Measurements from ENCODE around the gene HACD3. TPM values are rescaled to one million over a fixed set of nuclear protein-coding genes. Genes with fewer than 3 reads are reported as not detected.
"Not testable (repeated sequence)": the region's sequence is repeated elsewhere in the genome, so short reads cannot be mapped to it uniquely, and the experiment has no call there.

The HACD3 gene
- total RNA-seq, 1 experiment from 2014 or later = 98.2 TPM

DNA sequence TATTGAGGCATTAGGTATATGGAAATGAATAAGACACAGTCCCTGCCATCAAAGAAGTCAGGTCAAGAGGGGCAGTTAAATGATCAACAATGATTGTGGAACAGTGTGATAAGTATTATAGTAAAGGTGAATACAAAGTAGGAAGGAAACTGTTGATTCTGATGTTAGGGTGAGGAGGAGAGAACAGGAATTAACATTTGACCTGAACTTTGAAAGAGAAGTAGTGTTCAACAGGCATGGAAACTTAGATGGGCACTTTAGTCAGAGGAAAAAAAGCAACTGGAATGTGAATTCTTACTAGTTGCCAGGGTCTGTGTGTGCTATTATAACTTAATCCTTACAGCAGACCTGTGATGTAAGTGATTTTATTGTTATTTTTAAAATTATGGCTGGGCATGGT is 17.6 kb downstream of the HACD3 start:
- DNase-seq (ENCODE audit: low spot score) = no peak

GRCh38 chr15:65549288-65549687 is 19.0 kb downstream of the HACD3 start:
- not testable (repeated sequence) for DNase-seq (ENCODE audit: low spot score)

DNA sequence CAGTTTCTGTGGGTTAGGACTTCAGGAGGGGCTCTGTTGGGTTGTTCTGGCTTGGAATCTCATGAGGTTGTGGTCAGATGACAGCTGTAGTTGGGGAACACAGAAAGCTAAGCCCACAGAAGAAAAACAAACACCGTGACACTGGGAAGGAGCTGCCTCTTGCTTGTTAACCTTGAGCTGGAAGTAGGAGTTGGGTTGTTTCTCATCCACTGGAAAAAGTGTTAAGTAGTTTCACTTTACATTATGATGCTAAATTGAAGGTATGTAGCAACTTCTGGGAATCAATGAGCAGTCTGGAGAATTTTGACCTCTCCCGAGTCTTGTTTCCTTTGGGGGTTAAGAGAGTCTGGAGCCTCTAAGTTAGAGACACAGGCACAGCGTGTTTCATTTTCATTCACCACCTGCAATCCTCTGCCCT is 20.4 kb downstream of the HACD3 start:
- peak; percentile 66 for DNase-seq (ENCODE audit: low spot score)

DNA sequence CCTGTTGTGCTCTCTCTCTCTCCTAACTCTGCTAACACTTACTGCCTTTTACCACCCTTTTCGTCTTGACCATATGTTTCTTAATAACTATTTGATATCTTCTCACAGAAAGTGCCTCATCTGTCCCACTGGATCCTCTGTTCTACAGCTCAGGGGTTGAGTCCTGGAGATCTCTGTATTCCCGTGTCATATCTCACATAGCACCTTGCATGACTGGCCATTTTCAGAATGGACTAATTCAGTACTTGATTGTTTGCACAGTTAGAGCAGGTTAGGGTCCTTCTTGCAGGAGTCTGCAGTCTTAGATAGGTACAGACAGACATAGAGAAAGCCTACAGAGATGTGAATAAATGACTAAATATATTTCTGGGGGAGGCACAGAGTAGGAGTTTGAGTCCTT is 20.9 kb downstream of the HACD3 start:
- DNase-seq (ENCODE audit: low spot score) = no peak

- not testable (repeated sequence) for DNase-seq (ENCODE audit: low spot score)
Measured at GRCh38 chr15:65552851-65553250, 22.6 kb downstream of the HACD3 start.

GRCh38 chr15:65553691-65554090 is 23.4 kb downstream of the HACD3 start:
- no peak for DNase-seq (ENCODE audit: low spot score)

DNA sequence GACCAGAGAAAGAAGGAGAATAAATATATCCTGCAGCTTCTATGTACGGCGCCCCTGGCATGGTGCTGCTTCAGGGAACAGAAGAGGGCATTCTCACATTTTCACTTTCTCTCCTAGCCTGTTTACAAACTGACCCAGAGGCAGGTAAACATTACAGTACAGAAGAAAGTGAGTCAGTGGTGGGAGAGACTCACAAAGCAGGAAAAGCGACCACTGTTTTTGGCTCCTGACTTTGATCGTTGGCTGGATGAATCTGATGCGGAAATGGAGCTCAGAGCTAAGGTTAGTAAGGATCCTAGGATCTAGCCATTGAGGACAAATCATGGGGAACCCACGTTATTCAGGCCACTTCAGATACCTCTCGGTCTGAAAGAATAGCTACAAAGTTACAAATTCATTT is 26.4 kb downstream of the HACD3 start:
- DNase-seq (ENCODE audit: low spot score) = no peak

GRCh38 chr15:65558336-65558735 is 28.1 kb downstream of the HACD3 start:
- no peak for DNase-seq (ENCODE audit: low spot score)

- no peak for DNase-seq (ENCODE audit: low spot score)
Measured at GRCh38 chr15:65558997-65559760, 28.9 kb downstream of the HACD3 start.

GRCh38 chr15:65559941-65560340 is 29.7 kb downstream of the HACD3 start:
- DNase-seq (ENCODE audit: low spot score) = no peak

GRCh38 chr15:65561934-65562333 is 31.7 kb downstream of the HACD3 start:
- no peak for DNase-seq (ENCODE audit: low spot score)

- no peak for DNase-seq (ENCODE audit: low spot score)
Measured at GRCh38 chr15:65569728-65570127, 39.5 kb downstream of the HACD3 start.

GRCh38 chr15:65571971-65572370 is 41.7 kb downstream of the HACD3 start:
- no peak for DNase-seq (ENCODE audit: low spot score)

- DNase-seq (ENCODE audit: low spot score) = no peak
Measured at GRCh38 chr15:65576664-65577063, 46.4 kb downstream of the HACD3 start.

- no peak for DNase-seq (ENCODE audit: low spot score)
Measured at GRCh38 chr15:65577129-65577996, 47.1 kb downstream of the HACD3 start.

DNA sequence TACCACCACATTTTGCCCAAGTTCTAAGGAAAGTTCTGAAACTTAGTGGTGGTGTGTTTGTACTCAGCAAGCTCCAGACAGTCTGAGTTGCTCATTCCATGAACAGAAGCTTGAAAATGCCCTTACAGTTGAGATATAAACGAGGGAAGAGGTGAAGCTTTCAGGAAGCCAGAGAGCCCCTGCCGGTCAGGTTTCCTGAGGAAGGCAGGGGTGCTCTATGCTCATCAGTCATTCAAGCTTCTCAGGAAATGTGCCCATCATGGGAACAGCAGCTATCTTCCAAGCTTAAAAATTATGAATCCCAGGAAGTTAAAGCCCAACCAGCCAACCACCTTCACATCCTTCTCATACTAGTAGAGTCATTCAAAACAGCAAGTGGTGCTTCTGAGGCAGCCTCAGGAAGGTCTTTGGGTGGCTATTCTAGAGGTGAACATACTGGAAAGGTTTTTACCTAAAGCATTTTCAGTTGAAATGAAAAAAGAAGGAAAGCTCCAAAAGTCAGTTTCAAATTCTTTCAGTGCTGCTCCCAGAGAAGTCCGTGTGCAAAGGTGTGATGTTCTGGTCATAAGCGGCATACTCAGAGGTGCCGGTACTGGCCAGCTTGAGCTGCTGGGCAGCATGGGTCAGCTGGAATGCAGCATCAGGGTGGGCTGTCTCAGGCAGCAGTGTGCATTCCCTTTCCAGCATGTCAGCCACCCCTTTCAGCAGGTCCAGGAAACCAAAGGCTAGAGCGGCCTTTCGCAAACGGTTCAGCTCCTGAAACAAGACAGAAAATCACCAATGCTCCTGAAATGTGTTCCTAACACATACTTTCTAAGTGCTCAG is 48.9 kb downstream of the HACD3 start:
- no peak for DNase-seq (ENCODE audit: low spot score)

- no peak for DNase-seq (ENCODE audit: low spot score)
Measured at GRCh38 chr15:65579762-65580161, 49.5 kb downstream of the HACD3 start.

GRCh38 chr15:65580287-65580686 is 50.0 kb downstream of the HACD3 start:
- no peak for DNase-seq (ENCODE audit: low spot score)

DNA sequence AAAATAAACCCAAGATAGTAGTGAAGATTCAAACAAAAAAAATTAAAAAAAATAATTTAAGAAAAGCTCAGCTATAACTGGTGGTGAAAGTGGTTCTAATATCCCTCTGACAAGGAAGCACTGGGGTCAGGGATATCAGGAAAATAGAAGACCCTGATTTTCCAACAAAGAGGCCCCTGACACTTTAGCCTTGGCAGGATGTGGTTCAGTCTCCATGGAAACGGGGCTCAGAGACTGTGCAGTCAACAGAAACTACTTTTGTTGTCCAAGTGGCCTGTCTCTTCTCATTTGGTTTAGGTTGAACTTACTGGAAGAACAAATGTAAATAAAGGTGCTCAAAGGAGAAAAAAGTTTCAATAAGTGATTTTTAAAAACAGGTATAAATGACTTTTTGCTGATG is 53.4 kb downstream of the HACD3 start:
- DNase-seq (ENCODE audit: low spot score) = peak; percentile 53

GRCh38 chr15:65584241-65584640 is 54.0 kb downstream of the HACD3 start:
- DNase-seq (ENCODE audit: low spot score) = no peak

GRCh38 chr15:65587094-65587493 is 56.8 kb downstream of the HACD3 start:
- DNase-seq (ENCODE audit: low spot score) = no peak

GRCh38 chr15:65595960-65596359 is 65.7 kb downstream of the HACD3 start:
- no peak for DNase-seq (ENCODE audit: low spot score)
